ENCODE results near the gene SORL1-AS1.

DNA sequence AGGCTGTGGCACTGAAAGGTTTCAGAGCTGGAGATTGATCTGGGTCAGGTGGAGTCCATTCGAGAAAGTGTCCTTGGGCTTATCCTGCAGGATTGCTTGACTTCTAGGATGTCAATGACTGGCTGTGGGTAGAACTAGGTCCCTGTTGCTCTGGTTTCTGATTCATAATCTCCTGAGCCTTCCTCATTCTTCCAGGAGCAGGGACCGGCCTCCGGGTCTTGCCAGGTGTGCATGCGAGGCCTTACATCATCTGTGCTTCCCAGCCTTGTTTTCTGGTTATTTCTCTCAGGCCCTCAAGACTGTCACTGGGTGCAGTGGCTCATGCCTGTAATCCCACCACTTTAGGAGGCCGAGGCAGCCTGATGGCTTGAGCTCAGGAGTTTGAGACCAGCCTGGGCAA, 33.3 kb upstream of the SORL1-AS1 start:
- TF ChIP-seq CTCF (IDR thresholded peaks at IDR 0.05 in 4 of 5, conservative IDR thresholded peaks at IDR 0.05 in 1 of 5), result no peak
- TF ChIP-seq POLR2A (IDR thresholded peaks at IDR 0.05), result no peak

All from gastrocnemius medialis (tissue), 4 donors.